Adipose tissue (tissue), 3 donors: ENCODE measurements around the gene G0S2. TPM values are rescaled to one million over a fixed set of nuclear protein-coding genes. Genes with fewer than 3 reads are reported as not detected.

Experiments
- H3K27ac ChIP-seq: one replicate; pipeline ENCODE4 v1.5.1; 2013; ENCODE audit warnings: low read depth, low read length
- WGBS, 3 donors: extraction: QIAGEN DNeasy Blood & Tissue Kit; methylation state at CpG; one replicate each; pipeline ENCODE4 v1.1.7; 2013; 5-methylcytosine and 5-hydroxymethylcytosine counted together
- polyA plus RNA-seq, 3 donors: library from polyadenylated mRNA; stranded (reverse); fragments of 200-250 nt; gene quantifications; one replicate each; pipeline ENCODE4 v1.2.3, GENCODE V29; 2013
- donor health status: healthy with polysubstance abuse.
- donor health status: Bipolar disorder and iron deficiency.
- donor health status: healthy.

The G0S2 gene
- polyA plus RNA-seq, 3 donors = 291 to 4,779 (median 509) TPM

- no peak overlapping the region for H3K27ac ChIP-seq
- WGBS, 3 donors = 44 to 77% (median 64%) methylated on average over 6 of the region's 6 CpGs
These were observed 28.8 kb downstream of the G0S2 start for GRCh38 chr1:209703834-209704504.

- 51 to 76% (median 52%) methylated on average over 6 of the region's 6 CpGs for WGBS, 3 donors
- H3K27ac ChIP-seq = no peak within 1 kb of the TSS
These were observed 29.4 kb downstream of the G0S2 start, which contains the start of gene HSD11B1 for GRCh38 chr1:209704584-209704983. HSD11B1 (plus strand) TSS chr1:209704846; CDS start chr1:209704943, 97 bp downstream.

GRCh38 chr1:209705033-209705598 lies 29.9 kb downstream of the G0S2 start:
- WGBS, 3 donors = 77 to 85% (median 79%) methylated on average over 2 of the region's 2 CpGs
- H3K27ac ChIP-seq = no peak overlapping the region

GRCh38 chr1:209706622-209707021 lies 31.4 kb downstream of the G0S2 start:
- WGBS, 3 donors = 85 to 97% (median 96%) methylated on average over 3 of the region's 3 CpGs

GRCh38 chr1:209707308-209707707 lies 32.1 kb downstream of the G0S2 start:
- 96 to 97% (median 96%) methylated on average over 1 of the region's 1 CpG for WGBS, 3 donors

More at GRCh38 chr1:209706622-209707021, 31.4 kb downstream of the G0S2 start:
- H3K27ac ChIP-seq = no peak overlapping the region

GRCh38 chr1:209708297-209708696 lies 33.1 kb downstream of the G0S2 start:
- no peak overlapping the region for H3K27ac ChIP-seq
- WGBS, 3 donors = 60 to 71% (median 68%) methylated on average over 4 of the region's 4 CpGs

More at GRCh38 chr1:209707308-209707707, 32.1 kb downstream of the G0S2 start:
- H3K27ac ChIP-seq = no peak overlapping the region

GRCh38 chr1:209710093-209710492 lies 34.9 kb downstream of the G0S2 start:
- WGBS, 3 donors = 73 to 87% (median 78%) methylated on average over 2 of the region's 2 CpGs

GRCh38 chr1:209710847-209711246 lies 35.6 kb downstream of the G0S2 start:
- WGBS, 3 donors = 86 to 96% (median 91%) methylated on average over 3 of the region's 3 CpGs
- H3K27ac ChIP-seq = no peak overlapping the region

More at GRCh38 chr1:209710093-209710492, 34.9 kb downstream of the G0S2 start:
- H3K27ac ChIP-seq = no peak overlapping the region

GRCh38 chr1:209714338-209714737 lies 39.1 kb downstream of the G0S2 start:
- 84 to 89% (median 88%) methylated on average over 2 of the region's 2 CpGs for WGBS, 3 donors
- H3K27ac ChIP-seq = no peak overlapping the region

GRCh38 chr1:209715314-209715713 lies 40.1 kb downstream of the G0S2 start:
- no peak overlapping the region for H3K27ac ChIP-seq

GRCh38 chr1:209717818-209718217 lies 42.6 kb downstream of the G0S2 start:
- 68 to 90% (median 86%) methylated on average over 2 of the region's 2 CpGs for WGBS, 3 donors

GRCh38 chr1:209720326-209720725 lies 45.1 kb downstream of the G0S2 start:
- whole genome bisulfite sequencing, 3 donors = 65 to 91% (median 90%) methylated on average over 4 of the region's 4 CpGs
- no peak overlapping the region for H3K27ac ChIP-seq

More at GRCh38 chr1:209717818-209718217, 42.6 kb downstream of the G0S2 start:
- no peak overlapping the region for H3K27ac ChIP-seq

- WGBS, 3 donors = 77 to 95% (median 78%) methylated on average over 2 of the region's 2 CpGs
- H3K27ac ChIP-seq = no peak overlapping the region
These were observed 45.6 kb downstream of the G0S2 start for GRCh38 chr1:209720826-209721225.

- no peak overlapping the region for H3K27ac ChIP-seq
- 87 to 97% (median 92%) methylated on average over 1 of the region's 1 CpG for WGBS, 3 donors
These were observed 46.1 kb downstream of the G0S2 start for GRCh38 chr1:209721323-209721722.

- WGBS, 3 donors = 94 to 97% (median 96%) methylated on average over 3 of the region's 3 CpGs
- H3K27ac ChIP-seq = no peak overlapping the region
These were observed 48.1 kb downstream of the G0S2 start for GRCh38 chr1:209723265-209723664.

- WGBS, 3 donors = 71 to 76% (median 72%) methylated on average over 3 of the region's 3 CpGs
- H3K27ac ChIP-seq = no peak overlapping the region
These were observed 48.8 kb downstream of the G0S2 start for GRCh38 chr1:209723756-209724693.
